COLO668 (cell line): ENCODE measurements around the gene GOLGB1.

Experiments
- DNase-seq: peaks from one replicate; lab custom pipeline; 2025; ENCODE audit not compliant: unreplicated experiment; lab: John Stamatoyannopoulos, UW

GOLGB1 gene

GRCh38 chr3:121645054-121645453, 104.5 kb downstream of the GOLGB1 start:
- DNase-seq = no peak

DNA sequence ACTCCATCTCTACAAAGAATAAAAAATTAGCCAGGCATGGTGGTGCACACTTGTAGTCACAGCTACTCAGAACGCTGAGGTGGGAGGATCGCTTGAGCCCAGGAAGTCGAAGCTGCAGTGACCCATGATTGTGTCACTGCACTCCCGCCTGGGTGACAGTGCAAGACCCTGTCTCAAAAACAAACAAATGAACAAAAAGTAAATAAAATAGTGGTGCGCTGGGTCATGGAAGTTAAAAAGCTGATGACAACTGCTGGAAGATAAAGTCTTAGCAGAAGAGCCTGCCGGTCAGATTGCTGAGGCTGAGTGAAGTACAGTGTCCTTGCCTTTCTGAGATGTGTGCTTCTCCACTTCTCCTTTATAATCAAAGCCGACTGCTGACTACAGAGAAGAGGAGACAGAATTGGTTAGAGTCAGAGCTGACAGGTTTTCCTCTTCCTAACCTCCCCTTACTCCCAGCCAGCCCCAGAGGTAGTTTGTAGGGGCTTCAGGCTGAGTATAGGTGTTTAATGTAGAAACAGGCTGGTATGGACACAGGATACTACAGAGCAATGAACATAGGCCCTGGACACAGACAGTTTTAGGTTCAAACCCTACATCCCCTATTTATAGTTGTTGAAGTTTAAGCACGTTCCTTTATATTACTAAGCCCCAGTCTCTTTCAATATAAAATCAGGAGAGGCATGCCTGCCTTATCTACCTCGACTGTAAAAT, 106.8 kb downstream of the GOLGB1 start:
- DNase-seq = no peak

- DNase-seq = no peak
Measured at GRCh38 chr3:121641127-121641526, 108.4 kb downstream of the GOLGB1 start.

DNA sequence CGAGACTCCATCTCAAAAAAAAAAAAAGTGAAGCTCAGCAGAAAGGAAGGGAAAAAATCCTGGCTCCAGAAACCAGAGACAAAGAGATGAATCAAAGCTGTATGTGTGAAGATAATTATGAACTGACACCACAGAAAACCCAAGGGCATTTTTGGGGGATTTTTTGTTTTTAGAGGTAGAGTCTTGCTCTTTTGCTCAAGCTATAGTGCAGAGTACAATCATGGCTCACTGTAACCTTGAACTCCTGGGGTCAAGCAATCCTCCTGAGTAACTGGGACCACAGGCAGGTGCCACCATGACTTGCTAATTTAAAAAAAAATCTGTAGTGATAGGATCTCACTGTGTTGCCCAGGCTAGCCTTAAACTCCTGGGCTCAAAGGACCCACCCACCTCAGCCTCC, 111.6 kb downstream of the GOLGB1 start:
- DNase-seq = no peak

DNA sequence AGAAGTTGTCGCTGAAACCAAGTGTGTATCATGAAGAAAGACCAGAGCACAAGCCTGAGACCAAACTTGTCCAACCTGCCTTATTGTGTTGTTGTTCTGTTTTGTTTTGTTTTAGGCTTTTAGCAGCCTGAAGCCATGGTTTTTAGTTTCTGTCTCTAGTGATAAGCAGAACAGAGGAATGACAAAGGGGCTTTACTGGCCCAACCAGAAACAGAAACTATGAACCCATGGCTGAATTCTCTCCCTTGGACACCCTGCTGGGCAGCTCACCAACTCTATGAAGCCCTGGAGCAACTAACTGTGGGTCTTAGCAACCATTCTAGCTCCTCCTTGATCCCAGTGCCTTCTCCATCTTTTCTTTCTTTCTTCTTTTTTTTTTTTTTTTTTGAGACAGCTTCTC, 119.2 kb downstream of the GOLGB1 start:
- DNase-seq = no peak

DNA sequence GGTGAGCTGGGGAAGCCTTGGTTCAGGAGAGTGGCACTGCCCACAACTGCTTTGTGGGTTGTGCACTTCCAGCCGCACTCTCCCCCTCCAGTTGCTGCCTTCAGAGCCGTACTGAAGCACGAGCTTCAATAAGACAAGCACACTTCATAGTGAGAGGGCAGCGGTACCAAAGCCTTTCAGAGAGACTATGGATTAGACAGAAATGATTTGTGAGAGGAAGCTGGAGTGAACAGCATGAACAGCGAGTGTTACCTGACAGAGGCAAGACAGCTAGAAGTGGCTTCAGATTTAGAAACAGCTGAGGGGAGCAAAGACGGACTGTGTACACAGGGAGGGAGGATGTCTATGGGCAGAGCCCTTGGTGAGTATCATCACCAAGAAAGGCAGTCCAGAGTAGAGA, 119.9 kb downstream of the GOLGB1 start:
- no peak for DNase-seq

GRCh38 chr3:121627622-121628021, 121.9 kb downstream of the GOLGB1 start:
- no peak for DNase-seq

- no peak for DNase-seq
Measured at GRCh38 chr3:121627211-121627610, 122.3 kb downstream of the GOLGB1 start.

DNA sequence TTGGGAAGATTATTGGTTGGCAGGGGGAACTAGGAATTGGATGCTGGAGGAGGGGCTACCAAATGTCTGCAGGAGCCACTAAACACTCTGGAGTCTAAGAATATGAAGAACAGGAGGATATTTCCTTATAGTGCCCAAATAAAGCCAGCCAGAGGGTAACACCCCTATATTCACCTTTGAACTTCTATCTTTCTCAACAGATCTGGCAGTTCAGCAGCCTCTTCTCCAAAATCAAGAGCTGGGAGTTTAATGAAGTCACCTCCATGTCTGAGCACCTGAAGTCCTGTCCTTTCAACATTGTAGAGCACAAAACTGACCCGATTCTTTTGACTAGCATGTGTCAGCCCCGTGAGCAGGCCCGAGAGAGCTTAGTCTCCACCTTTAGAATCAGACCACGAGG, 123.0 kb downstream of the GOLGB1 start:
- no peak for DNase-seq

DNA sequence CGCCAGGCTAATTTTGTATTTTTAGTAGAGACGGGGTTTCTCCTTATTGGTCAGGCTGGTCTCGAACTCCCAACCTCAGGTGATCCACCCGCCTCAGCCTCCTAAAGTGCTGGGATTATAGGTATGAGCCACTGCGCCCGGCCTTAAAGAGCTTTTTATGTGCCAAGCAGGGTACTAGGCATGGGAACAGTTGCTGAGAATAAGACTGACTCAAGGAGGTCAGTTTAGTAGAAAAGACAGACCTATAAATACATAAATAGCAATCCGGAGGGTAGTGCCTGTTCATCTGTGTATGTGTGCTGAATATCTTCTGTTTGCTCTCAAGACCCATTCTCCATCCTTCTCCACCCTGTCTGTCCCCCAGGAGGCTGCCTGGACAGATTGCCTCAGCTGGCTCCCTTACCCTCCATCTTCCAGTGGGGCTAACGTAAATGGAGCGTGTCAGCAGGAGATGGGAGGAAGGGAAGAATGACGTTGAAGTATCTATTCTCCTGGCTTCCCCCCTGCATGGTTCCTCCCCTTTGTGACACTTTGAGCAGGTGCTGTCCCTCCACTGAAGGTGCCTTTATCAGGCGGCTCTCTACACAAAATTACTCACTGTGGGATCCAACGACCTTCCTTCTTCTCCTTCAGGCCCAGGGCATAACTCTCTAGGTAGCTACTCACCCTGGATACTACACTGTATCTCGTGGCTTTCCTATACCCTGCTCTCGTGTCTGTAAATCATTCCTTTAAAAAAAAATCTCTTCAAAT, 125.2 kb downstream of the GOLGB1 start:
- no peak for DNase-seq

- no peak for DNase-seq
Measured at GRCh38 chr3:121621491-121621890, 128.1 kb downstream of the GOLGB1 start.

DNA sequence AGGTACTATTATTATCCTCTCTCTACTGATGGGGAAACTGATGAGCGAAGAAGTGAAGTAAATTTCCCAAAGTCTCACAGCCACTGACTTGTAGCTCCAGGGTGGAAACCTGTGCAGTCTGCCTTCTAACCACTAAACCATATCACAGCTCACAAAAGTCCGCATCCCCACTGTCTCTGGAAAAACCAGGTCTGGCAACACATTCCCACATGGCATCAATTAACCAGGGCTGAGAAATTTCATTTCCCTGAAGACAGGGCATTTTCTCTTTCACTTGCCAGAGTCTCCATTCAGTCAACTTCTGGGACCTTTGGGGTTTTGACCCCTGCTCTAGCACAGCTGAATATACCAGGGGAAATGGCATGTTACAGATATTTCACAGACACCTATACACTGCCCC, 129.8 kb downstream of the GOLGB1 start:
- DNase-seq = no peak
